Measurements from ENCODE around the gene SYTL5.

Gene SYTL5

GRCh38 chrX:38061335-38061734 lies 55.0 kb downstream of the SYTL5 start:
- peaks cover 5% of the 10 kb centered on the region for H3K4me1 ChIP-seq (ENCODE audit: control insufficient read depth, insufficient read depth, low read length, poor library complexity, severe bottlenecking)
- H3K27ac ChIP-seq (ENCODE audit: low read depth, low read length, severe bottlenecking): no peak overlapping the region
- WGBS, 2 experiments (ENCODE audit: insufficient coverage in 2 of 2): no CpG with 5 or more reads among the region's 2 CpGs
- no peaks in the 10 kb centered on the region for H3K9me3 ChIP-seq (ENCODE audit: control insufficient read depth, low read length)
- no peaks in the 10 kb centered on the region for H3K36me3 ChIP-seq (ENCODE audit: control insufficient read depth, insufficient read depth, low read length)
- H3K4me3 ChIP-seq (ENCODE audit: extremely low read depth, insufficient read depth, low read length, poor library complexity, severe bottlenecking): no peak overlapping the region

DNA sequence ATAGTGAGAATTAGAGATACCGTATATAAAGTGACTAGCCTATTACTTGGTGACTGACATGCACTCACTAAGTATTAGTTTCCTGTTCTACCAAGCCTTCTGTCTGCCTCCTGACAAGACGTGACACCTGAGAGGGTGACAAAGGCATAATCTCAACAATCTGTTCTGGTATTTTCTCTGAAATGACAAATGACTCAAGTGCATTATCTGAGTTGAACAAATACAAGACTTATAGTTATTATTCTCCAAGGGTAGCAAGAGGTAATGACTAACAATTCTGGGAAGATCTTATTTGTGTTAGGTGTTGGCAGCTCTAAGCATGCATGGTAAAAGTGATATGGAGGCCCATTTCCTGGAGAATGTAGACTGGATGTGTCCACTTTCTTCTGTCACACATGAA lies 60.6 kb downstream of the SYTL5 start:
- no peak overlapping the region for H3K4me3 ChIP-seq (ENCODE audit: extremely low read depth, insufficient read depth, low read length, poor library complexity, severe bottlenecking)
- no peaks in the 10 kb centered on the region for H3K36me3 ChIP-seq (ENCODE audit: control insufficient read depth, insufficient read depth, low read length)
- no peak overlapping the region for H3K27ac ChIP-seq (ENCODE audit: low read depth, low read length, severe bottlenecking)
- no peaks in the 10 kb centered on the region for H3K4me1 ChIP-seq (ENCODE audit: control insufficient read depth, insufficient read depth, low read length, poor library complexity, severe bottlenecking)
- H3K9me3 ChIP-seq (ENCODE audit: control insufficient read depth, low read length): no peaks in the 10 kb centered on the region
- WGBS, 2 experiments (ENCODE audit: insufficient coverage in 2 of 2): 100% methylated on average over 1 of the region's 2 CpGs; no CpG with 5 or more reads in 1 of the 2 experiments

DNA sequence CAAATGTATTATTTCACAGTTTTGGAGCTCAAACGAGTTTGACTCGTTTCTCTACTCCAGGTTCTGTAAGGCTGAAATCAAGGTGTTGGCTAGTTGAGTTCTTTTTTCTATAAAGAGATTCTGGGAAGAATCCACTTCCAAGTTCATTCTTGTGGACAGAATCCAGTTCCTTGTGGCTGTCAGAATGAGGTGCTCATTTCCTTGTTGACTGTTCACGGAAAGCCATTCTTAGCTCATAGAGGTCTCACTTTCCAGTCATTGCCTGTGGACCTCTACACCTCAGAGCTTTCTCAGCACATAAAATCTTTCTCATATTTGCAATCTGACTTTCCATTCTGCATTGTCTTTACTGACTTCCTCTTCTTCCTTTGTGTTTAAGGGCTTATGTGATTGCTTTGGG lies 62.9 kb downstream of the SYTL5 start:
- Histone ChIP-seq H3K27ac (ENCODE audit: low read depth, low read length, severe bottlenecking) (no peak overlapping the region), H3K4me1 (ENCODE audit: control insufficient read depth, insufficient read depth, low read length, poor library complexity, severe bottlenecking) (no peaks in the 10 kb centered on the region), H3K4me3 (ENCODE audit: extremely low read depth, insufficient read depth, low read length, poor library complexity, severe bottlenecking) (no peak overlapping the region), H3K36me3 (ENCODE audit: control insufficient read depth, insufficient read depth, low read length) (no peaks in the 10 kb centered on the region), H3K9me3 (ENCODE audit: control insufficient read depth, low read length) (no peaks in the 10 kb centered on the region)
- 100% methylated on average over 1 of the region's 3 CpGs; no CpG with 5 or more reads in 1 of the 2 experiments for WGBS, 2 experiments (ENCODE audit: insufficient coverage in 2 of 2)

- H3K36me3 ChIP-seq (ENCODE audit: control insufficient read depth, insufficient read depth, low read length): no peaks in the 10 kb centered on the region
- WGBS, 2 experiments (ENCODE audit: insufficient coverage in 2 of 2): 100% methylated on average over 1 of the region's 1 CpG; no CpG with 5 or more reads in 1 of the 2 experiments
- no peak overlapping the region for H3K4me3 ChIP-seq (ENCODE audit: extremely low read depth, insufficient read depth, low read length, poor library complexity, severe bottlenecking)
- no peaks in the 10 kb centered on the region for H3K9me3 ChIP-seq (ENCODE audit: control insufficient read depth, low read length)
- no peaks in the 10 kb centered on the region for H3K4me1 ChIP-seq (ENCODE audit: control insufficient read depth, insufficient read depth, low read length, poor library complexity, severe bottlenecking)
- H3K27ac ChIP-seq (ENCODE audit: low read depth, low read length, severe bottlenecking): no peak overlapping the region
Observed at GRCh38 chrX:38069991-38070390, 63.6 kb downstream of the SYTL5 start.

DNA sequence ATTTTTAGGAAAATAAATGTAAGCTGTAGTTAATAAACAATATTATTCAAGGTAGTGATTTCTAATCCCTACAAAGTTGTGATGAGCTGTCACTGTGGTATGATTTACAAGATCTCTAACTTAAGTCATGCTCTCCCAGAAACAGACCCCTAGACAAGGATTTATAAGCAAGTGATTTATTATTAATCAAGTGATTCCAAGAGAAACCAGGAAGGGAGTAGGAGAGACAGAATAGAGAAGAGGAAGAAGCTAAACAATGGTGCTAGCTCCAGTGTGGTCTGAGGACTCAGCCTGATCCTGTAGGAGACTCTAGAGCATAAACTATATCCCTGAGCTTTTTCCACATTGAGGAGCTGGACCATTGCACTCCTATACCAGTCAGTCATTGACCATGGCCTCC lies 73.1 kb downstream of the SYTL5 start:
- Histone ChIP-seq H3K9me3 (ENCODE audit: control insufficient read depth, low read length) (no peaks in the 10 kb centered on the region), H3K4me1 (ENCODE audit: control insufficient read depth, insufficient read depth, low read length, poor library complexity, severe bottlenecking) (no peaks in the 10 kb centered on the region), H3K36me3 (ENCODE audit: control insufficient read depth, insufficient read depth, low read length) (no peaks in the 10 kb centered on the region), H3K27ac (ENCODE audit: low read depth, low read length, severe bottlenecking) (no peak overlapping the region), H3K4me3 (ENCODE audit: extremely low read depth, insufficient read depth, low read length, poor library complexity, severe bottlenecking) (no peak overlapping the region)

- Histone ChIP-seq H3K27ac (ENCODE audit: low read depth, low read length, severe bottlenecking) (no peak overlapping the region), H3K4me3 (ENCODE audit: extremely low read depth, insufficient read depth, low read length, poor library complexity, severe bottlenecking) (no peak overlapping the region), H3K36me3 (ENCODE audit: control insufficient read depth, insufficient read depth, low read length) (no peaks in the 10 kb centered on the region), H3K9me3 (ENCODE audit: control insufficient read depth, low read length) (no peaks in the 10 kb centered on the region), H3K4me1 (ENCODE audit: control insufficient read depth, insufficient read depth, low read length, poor library complexity, severe bottlenecking) (no peaks in the 10 kb centered on the region)
- WGBS, 2 experiments (ENCODE audit: insufficient coverage in 2 of 2): 100% methylated on average over 1 of the region's 3 CpGs; no CpG with 5 or more reads in 1 of the 2 experiments
Observed at GRCh38 chrX:38080808-38081207, 74.5 kb downstream of the SYTL5 start.

- no CpG with 5 or more reads among the region's 1 CpG for WGBS, 2 experiments (ENCODE audit: insufficient coverage in 2 of 2)
- H3K4me1 ChIP-seq (ENCODE audit: control insufficient read depth, insufficient read depth, low read length, poor library complexity, severe bottlenecking): no peaks in the 10 kb centered on the region
Observed at GRCh38 chrX:38081909-38082308, 75.6 kb downstream of the SYTL5 start.

GRCh38 chrX:38082309-38082708 lies 76.0 kb downstream of the SYTL5 start:
- H3K36me3 ChIP-seq (ENCODE audit: control insufficient read depth, insufficient read depth, low read length): no peaks in the 10 kb centered on the region
- no peaks in the 10 kb centered on the region for H3K9me3 ChIP-seq (ENCODE audit: control insufficient read depth, low read length)
- no CpG with 5 or more reads among the region's 2 CpGs for WGBS, 2 experiments (ENCODE audit: insufficient coverage in 2 of 2)
- H3K4me1 ChIP-seq (ENCODE audit: control insufficient read depth, insufficient read depth, low read length, poor library complexity, severe bottlenecking): no peaks in the 10 kb centered on the region
- no peak overlapping the region for H3K4me3 ChIP-seq (ENCODE audit: extremely low read depth, insufficient read depth, low read length, poor library complexity, severe bottlenecking)
- no peak overlapping the region for H3K27ac ChIP-seq (ENCODE audit: low read depth, low read length, severe bottlenecking)

More at GRCh38 chrX:38081909-38082308, 75.6 kb downstream of the SYTL5 start:
- Histone ChIP-seq H3K36me3 (ENCODE audit: control insufficient read depth, insufficient read depth, low read length) (no peaks in the 10 kb centered on the region), H3K4me3 (ENCODE audit: extremely low read depth, insufficient read depth, low read length, poor library complexity, severe bottlenecking) (no peak overlapping the region), H3K27ac (ENCODE audit: low read depth, low read length, severe bottlenecking) (no peak overlapping the region), H3K9me3 (ENCODE audit: control insufficient read depth, low read length) (no peaks in the 10 kb centered on the region)

DNA sequence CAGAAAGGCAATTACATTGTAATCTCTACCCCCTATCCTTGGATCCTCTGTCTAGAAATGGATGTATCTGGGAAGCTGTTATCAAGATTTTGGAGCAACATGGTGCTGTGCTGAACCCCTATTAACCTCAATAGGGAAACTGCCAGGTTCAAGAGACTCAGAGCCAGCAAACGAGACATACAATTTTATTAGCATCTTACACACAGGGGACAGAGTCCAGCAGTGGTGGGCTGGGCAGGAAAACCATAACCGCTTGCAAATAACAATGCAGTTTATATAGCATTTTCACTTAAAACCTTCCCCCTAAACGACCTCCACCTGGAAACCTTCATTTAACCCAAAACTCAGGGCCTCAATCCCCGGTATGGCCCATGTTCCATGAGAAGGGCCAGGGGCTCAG lies 79.5 kb downstream of the SYTL5 start:
- H3K4me3 ChIP-seq (ENCODE audit: extremely low read depth, insufficient read depth, low read length, poor library complexity, severe bottlenecking): no peak overlapping the region
- no peaks in the 10 kb centered on the region for H3K9me3 ChIP-seq (ENCODE audit: control insufficient read depth, low read length)
- no peaks in the 10 kb centered on the region for H3K4me1 ChIP-seq (ENCODE audit: control insufficient read depth, insufficient read depth, low read length, poor library complexity, severe bottlenecking)
- H3K36me3 ChIP-seq (ENCODE audit: control insufficient read depth, insufficient read depth, low read length): peaks cover 6% of the 10 kb centered on the region
- H3K27ac ChIP-seq (ENCODE audit: low read depth, low read length, severe bottlenecking): no peak overlapping the region
- WGBS, 2 experiments (ENCODE audit: insufficient coverage in 2 of 2): 88% methylated on average over 1 of the region's 4 CpGs; no CpG with 5 or more reads in 1 of the 2 experiments

DNA sequence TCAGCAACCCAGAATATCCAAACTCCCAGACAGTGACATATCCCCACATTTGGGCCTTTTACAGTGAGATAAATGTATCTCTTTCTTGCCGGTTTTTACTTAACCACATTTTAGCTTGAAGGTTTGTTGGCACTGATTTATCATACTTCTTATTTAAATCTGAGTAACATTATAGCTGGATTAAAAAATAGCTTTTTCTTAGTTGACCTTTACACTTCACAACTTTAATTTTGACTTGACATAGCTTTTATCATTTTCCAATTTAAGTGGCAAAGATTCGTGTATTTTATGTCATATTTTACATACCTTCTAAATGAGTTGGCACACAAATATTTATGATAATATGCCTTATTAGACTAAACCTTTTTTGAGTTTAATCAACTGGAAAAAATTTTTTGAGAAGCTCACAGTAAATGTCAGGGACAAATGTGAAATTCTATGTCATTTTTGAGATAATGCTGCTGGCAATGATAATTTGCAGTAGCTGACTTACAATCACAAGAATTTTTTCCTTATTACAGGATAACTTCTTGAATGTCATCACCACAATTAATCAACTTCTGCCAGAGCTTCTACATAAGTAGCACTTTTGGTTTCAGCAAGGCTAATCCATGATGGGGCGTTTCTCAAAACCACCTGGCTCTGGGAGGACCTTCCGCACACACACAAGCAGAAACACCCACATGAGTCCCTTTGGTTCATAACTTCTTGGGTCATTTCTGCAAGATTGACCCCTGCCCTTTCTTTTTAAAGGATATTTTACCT lies 80.3 kb downstream of the SYTL5 start:
- no peaks in the 10 kb centered on the region for H3K4me1 ChIP-seq (ENCODE audit: control insufficient read depth, insufficient read depth, low read length, poor library complexity, severe bottlenecking)
- H3K36me3 ChIP-seq (ENCODE audit: control insufficient read depth, insufficient read depth, low read length): peaks cover 10% of the 10 kb centered on the region
- no peak overlapping the region for H3K4me3 ChIP-seq (ENCODE audit: extremely low read depth, insufficient read depth, low read length, poor library complexity, severe bottlenecking)
- no peak overlapping the region for H3K27ac ChIP-seq (ENCODE audit: low read depth, low read length, severe bottlenecking)
- 100% methylated on average over 1 of the region's 4 CpGs; no CpG with 5 or more reads in 1 of the 2 experiments for WGBS, 2 experiments (ENCODE audit: insufficient coverage in 2 of 2)
- H3K9me3 ChIP-seq (ENCODE audit: control insufficient read depth, low read length): no peaks in the 10 kb centered on the region

GRCh38 chrX:38087594-38087993 lies 81.2 kb downstream of the SYTL5 start:
- no peak overlapping the region for H3K27ac ChIP-seq (ENCODE audit: low read depth, low read length, severe bottlenecking)
- no peaks in the 10 kb centered on the region for H3K4me1 ChIP-seq (ENCODE audit: control insufficient read depth, insufficient read depth, low read length, poor library complexity, severe bottlenecking)
- H3K4me3 ChIP-seq (ENCODE audit: extremely low read depth, insufficient read depth, low read length, poor library complexity, severe bottlenecking): no peak overlapping the region
- no CpG with 5 or more reads among the region's 1 CpG for WGBS, 2 experiments (ENCODE audit: insufficient coverage in 2 of 2)
- H3K9me3 ChIP-seq (ENCODE audit: control insufficient read depth, low read length): no peaks in the 10 kb centered on the region
- peaks cover 11% of the 10 kb centered on the region for H3K36me3 ChIP-seq (ENCODE audit: control insufficient read depth, insufficient read depth, low read length)

Data from mesodermal cell (in vitro differentiated cells).